ENCODE measurements around the gene OPHN1. TPM values are rescaled to one million over a fixed set of nuclear protein-coding genes. Genes with fewer than 3 reads are reported as not detected.

Gene OPHN1
- total RNA-seq, 6 experiments from 2014 or later = 7.8 to 12.5 (median 10.6) TPM

GRCh38 chrX:68146054-68146453 is 287.2 kb downstream of the OPHN1 start:
- Mint-ChIP-seq H3K4me1 (ENCODE audit: low read depth) (peaks cover 18% of the 10 kb centered on the region), H3K4me3 (no peak overlapping the region)
- peak; percentile 60 for TF ChIP-seq CTCF (IDR thresholded peaks at IDR 0.05)

GRCh38 chrX:68139791-68140190 is 293.5 kb downstream of the OPHN1 start:
- no peak for TF ChIP-seq CTCF (IDR thresholded peaks at IDR 0.05)
- DNase-seq = peak; percentile 1
- H3K36me3 Mint-ChIP-seq (ENCODE audit: low read depth) = 0 out of 2 replicates have a peak, but pooled peaks cover 4% of the 10 kb centered on the region
- no peak overlapping the region for H3K27ac Mint-ChIP-seq
- H3K4me1 Mint-ChIP-seq (ENCODE audit: low read depth) = peaks cover 27% of the 10 kb centered on the region
- H3K27me3 Mint-ChIP-seq (ENCODE audit: insufficient read depth) = no peaks in the 10 kb centered on the region
- no peak overlapping the region for H3K4me3 Mint-ChIP-seq
- H3K9me3 Mint-ChIP-seq = no peaks in the 10 kb centered on the region

More at GRCh38 chrX:68146054-68146453, 287.2 kb downstream of the OPHN1 start:
- Mint-ChIP-seq H3K27ac (no peak overlapping the region), H3K36me3 (ENCODE audit: low read depth) (no peaks in the 10 kb centered on the region), H3K27me3 (ENCODE audit: insufficient read depth) (no peaks in the 10 kb centered on the region), H3K9me3 (no peaks in the 10 kb centered on the region)
- DNase-seq = peak; percentile 37

DNA sequence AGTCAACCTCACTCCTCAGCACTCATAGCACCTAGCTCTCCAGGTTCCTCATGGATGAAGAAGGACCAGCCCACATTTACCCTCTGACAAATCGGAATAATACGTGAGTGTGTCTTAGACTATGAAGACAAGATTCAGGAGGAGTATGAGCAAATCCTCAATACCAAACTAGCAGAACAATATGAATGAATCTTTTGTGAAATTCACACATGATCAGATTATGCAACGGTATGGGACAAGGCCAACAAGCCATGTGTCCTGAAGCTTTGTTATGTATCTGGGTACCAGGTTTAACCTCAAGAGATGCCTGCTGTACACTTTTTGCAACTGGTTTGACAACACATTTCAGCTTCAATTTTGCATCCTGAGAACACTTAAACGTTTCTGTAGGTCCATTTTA is 300.1 kb downstream of the OPHN1 start:
- no peak overlapping the region for H3K4me3 Mint-ChIP-seq
- DNase-seq = no peak
- peaks cover 12% of the 10 kb centered on the region; the same call in 1 of the 2 replicates for H3K36me3 Mint-ChIP-seq (ENCODE audit: low read depth)
- H3K4me1 Mint-ChIP-seq (ENCODE audit: low read depth) = peaks cover 6% of the 10 kb centered on the region; the same call in 1 of the 2 replicates
- no peaks in the 10 kb centered on the region; the same call in 1 of the 2 replicates for H3K27me3 Mint-ChIP-seq (ENCODE audit: insufficient read depth)
- H3K9me3 Mint-ChIP-seq = no peaks in the 10 kb centered on the region
- H3K27ac Mint-ChIP-seq = no peak overlapping the region
- TF ChIP-seq CTCF (IDR thresholded peaks at IDR 0.05) = no peak

GRCh38 chrX:68132749-68133148 is 300.5 kb downstream of the OPHN1 start:
- peaks cover 1% of the 10 kb centered on the region; the same call in 1 of the 2 replicates for H3K4me1 Mint-ChIP-seq (ENCODE audit: low read depth)
- no peaks in the 10 kb centered on the region for H3K9me3 Mint-ChIP-seq
- H3K27me3 Mint-ChIP-seq (ENCODE audit: insufficient read depth) = no peaks in the 10 kb centered on the region; the same call in 1 of the 2 replicates
- DNase-seq = no peak
- TF ChIP-seq CTCF (IDR thresholded peaks at IDR 0.05) = no peak
- H3K36me3 Mint-ChIP-seq (ENCODE audit: low read depth) = peaks cover 12% of the 10 kb centered on the region; the same call in 1 of the 2 replicates
- no peak overlapping the region for H3K4me3 Mint-ChIP-seq
- H3K27ac Mint-ChIP-seq = no peak overlapping the region

GRCh38 chrX:68121835-68122234 is 311.5 kb downstream of the OPHN1 start:
- no peak overlapping the region for H3K27ac Mint-ChIP-seq
- H3K4me3 Mint-ChIP-seq = no peak overlapping the region
- no peaks in the 10 kb centered on the region for H3K36me3 Mint-ChIP-seq (ENCODE audit: low read depth)
- no peaks in the 10 kb centered on the region for H3K27me3 Mint-ChIP-seq (ENCODE audit: insufficient read depth)
- DNase-seq = no peak
- no peak for TF ChIP-seq CTCF (IDR thresholded peaks at IDR 0.05)
- H3K4me1 Mint-ChIP-seq (ENCODE audit: low read depth) = no peaks in the 10 kb centered on the region
- no peaks in the 10 kb centered on the region for H3K9me3 Mint-ChIP-seq

GRCh38 chrX:68121371-68121770 is 311.9 kb downstream of the OPHN1 start:
- no peaks in the 10 kb centered on the region for H3K36me3 Mint-ChIP-seq (ENCODE audit: low read depth)
- H3K4me3 Mint-ChIP-seq = no peak overlapping the region
- TF ChIP-seq CTCF (IDR thresholded peaks at IDR 0.05) = no peak
- no peak for DNase-seq
- no peaks in the 10 kb centered on the region for H3K27me3 Mint-ChIP-seq (ENCODE audit: insufficient read depth)
- no peaks in the 10 kb centered on the region for H3K9me3 Mint-ChIP-seq
- H3K27ac Mint-ChIP-seq = no peak overlapping the region
- H3K4me1 Mint-ChIP-seq (ENCODE audit: low read depth) = no peaks in the 10 kb centered on the region
